HG02571 (cell line): Measurements from ENCODE around the gene SOX5.

Source experiments
- ATAC-seq: cut with Tn5 transposase; IDR thresholded peaks from one replicate; pipeline ENCODE4 v1.9.1; 2021; ENCODE audit warnings: mild to moderate bottlenecking, moderate library complexity; ENCODE audit not compliant: unreplicated experiment

Gene SOX5

DNA sequence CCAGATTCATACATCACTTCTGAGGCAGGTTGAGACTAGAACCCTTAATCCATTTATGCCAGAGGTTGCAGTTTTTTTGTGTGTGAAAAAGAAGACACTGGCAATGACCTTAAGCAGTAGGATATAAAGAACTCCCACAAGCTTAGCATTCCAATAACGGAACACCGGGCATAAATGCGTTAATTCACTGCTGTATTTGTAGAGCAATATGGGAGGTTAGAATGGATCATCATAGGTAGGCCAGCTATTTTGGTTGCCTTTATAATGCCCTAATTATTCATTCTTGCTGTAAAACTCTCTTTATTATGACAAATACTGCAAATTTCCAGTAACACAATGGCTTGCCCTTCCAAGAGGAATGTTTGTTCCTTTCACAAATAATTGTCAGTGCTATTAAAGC, 322.7 kb downstream of the SOX5 start:
- ATAC-seq = no peak

- no peak for ATAC-seq
Observed at GRCh38 chr12:23621900-23622299, 327.6 kb downstream of the SOX5 start.

DNA sequence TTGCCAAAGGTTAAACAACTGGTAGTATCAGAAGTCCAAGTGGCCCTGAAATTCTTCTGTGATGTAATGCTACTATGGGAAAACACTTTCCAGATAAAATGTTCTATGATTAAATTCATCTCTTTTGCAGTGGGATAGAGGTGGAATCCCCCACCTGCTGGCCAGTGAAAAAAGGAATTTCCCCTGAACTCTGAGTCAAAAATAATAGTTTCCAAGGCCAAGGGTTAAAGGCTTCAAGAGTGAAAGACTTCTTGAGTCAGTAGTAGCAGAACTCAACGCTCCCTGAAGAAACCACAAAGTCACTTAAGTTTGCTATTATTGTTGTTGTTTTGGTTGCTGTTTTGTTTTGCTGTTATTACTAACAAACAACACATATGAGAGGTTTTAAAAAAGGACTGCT, 330.8 kb downstream of the SOX5 start:
- ATAC-seq = no peak

- no peak for ATAC-seq
Observed at GRCh38 chr12:23617749-23618148, 331.7 kb downstream of the SOX5 start.

GRCh38 chr12:23614280-23614679, 335.2 kb downstream of the SOX5 start:
- ATAC-seq = no peak

DNA sequence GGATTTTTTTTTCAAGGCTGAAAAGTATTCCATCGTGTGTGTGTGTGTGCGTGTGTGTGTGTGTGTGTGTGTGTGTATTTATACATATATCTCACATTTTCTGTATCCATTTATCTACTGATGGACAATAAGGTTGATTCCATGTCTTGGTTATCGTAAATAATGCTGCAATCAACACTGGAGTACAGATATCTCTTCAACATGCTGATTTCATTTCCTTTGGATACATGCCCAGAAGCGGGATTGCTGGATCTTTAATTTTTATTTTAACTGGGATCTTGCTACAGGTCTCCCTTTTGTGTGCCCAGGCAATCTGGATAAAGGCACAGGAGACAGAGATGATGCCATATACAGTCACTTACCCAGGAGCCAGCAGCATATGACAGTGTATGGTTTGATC, 338.1 kb downstream of the SOX5 start:
- no peak for ATAC-seq

DNA sequence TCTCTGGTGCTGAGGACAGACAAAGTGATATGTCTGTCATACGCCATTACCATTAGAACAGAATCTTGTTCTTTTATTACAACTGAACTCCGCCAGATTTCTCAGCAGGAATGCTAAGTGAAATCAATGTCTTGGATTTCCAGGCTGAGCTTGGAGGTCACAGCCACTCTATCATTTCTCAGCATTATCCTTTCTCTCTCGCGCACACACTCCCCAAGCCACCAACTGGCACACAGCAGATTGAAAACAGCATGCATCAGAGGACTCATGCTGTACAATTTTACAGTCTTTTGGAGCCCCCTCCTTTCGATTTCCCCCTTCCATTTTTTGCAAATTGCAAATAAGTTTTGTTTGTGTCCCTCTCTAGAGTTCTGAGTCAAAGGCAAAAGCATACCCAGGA, 348.6 kb downstream of the SOX5 start:
- no peak for ATAC-seq

GRCh38 chr12:23596568-23596967, 352.9 kb downstream of the SOX5 start:
- ATAC-seq = no peak

DNA sequence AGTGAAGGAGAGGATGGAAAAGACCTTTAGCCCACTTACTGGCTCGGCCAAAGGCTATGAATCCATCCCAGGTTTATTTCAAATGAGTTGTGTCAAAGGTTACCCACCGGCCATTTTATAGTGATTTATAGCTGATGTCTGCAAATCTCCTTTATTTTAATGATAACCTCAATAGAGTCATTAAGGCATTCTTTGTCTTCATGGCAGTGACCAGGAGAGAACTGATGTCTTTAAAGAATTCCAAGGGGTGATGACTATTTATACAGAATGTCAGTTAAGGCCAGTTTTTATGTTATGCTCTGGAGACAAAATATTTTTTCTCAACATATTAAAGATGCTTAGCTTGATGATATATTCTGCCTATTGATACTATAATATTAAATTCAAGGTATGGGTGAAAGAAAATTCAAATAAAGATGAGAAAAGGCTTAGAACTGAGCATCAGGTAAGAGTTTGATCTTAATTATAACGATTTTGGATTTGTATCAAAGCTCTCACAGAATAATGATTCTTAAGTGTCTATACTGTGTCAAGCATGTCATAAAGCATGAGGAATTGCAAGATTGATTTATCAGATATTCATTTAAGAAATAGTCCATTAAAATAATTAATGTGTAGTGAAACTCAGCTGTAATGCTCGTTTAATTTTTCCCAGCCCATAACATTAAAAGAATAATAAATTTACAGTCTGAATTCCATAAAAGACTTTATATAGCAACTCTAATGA, 361.5 kb downstream of the SOX5 start:
- ATAC-seq = no peak

GRCh38 chr12:23585782-23586163, 363.7 kb downstream of the SOX5 start:
- ATAC-seq = no peak

- ATAC-seq = no peak
Observed at GRCh38 chr12:23585156-23585781, 364.2 kb downstream of the SOX5 start.

- ATAC-seq = no peak
Observed at GRCh38 chr12:23581913-23582312, 367.6 kb downstream of the SOX5 start.

GRCh38 chr12:23579257-23579656, 370.2 kb downstream of the SOX5 start:
- ATAC-seq = no peak

DNA sequence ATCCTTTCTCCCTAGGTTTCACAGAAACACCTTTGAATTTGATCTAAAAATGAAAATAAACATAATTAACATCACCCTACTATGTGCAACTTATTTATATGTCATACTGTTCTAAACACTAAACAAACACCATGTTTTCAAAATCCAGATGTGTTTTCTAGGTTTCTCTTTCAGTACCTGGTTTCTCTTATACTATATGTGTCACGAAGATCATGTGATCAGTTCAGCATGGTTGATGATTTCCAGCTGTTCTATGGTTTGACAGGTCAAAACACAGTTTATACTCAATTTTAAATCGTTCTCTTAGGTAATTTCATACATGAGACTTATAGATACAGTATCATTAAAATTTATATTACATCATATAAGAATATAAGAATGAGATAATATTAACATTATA, 373.1 kb downstream of the SOX5 start:
- peak; percentile 89 for ATAC-seq

DNA sequence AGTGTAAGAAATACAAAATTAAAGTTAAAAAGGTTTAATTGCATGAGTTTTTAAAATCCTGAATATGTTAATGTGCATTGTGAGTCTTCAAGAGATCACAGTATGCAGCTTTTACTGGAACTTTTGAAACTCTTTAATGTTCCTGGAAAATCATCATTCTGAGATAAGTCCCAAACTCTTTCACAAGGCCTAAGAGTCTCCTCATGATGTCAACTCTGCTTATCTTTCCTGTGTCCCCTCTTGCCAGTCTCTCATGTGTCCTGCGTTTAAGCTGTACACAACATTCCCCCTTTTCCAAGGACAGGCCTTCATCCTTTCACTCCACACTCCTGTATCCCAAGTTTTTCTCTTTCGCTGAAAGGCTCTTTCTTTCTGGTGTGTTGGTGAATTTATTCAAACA, 380.1 kb downstream of the SOX5 start:
- ATAC-seq = no peak

DNA sequence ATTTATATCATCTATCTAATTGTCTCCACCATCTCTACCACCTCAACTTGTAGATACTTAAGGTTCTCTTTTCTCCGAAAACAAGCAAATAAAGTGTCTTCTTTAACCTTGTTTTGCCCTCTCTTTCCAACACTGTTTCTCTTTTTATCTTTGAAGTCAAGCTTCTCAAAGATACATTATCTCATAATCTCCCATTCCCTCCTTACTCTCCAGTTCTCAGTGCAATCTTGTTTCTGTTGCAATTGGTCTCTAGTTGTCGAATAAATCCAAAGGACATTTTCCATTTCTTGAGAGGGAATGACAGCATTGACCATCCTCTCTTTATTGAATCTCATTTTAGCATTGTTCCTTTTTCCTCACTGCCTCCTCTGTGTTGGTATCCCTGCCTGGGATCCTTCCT, 383.3 kb downstream of the SOX5 start:
- ATAC-seq = no peak

DNA sequence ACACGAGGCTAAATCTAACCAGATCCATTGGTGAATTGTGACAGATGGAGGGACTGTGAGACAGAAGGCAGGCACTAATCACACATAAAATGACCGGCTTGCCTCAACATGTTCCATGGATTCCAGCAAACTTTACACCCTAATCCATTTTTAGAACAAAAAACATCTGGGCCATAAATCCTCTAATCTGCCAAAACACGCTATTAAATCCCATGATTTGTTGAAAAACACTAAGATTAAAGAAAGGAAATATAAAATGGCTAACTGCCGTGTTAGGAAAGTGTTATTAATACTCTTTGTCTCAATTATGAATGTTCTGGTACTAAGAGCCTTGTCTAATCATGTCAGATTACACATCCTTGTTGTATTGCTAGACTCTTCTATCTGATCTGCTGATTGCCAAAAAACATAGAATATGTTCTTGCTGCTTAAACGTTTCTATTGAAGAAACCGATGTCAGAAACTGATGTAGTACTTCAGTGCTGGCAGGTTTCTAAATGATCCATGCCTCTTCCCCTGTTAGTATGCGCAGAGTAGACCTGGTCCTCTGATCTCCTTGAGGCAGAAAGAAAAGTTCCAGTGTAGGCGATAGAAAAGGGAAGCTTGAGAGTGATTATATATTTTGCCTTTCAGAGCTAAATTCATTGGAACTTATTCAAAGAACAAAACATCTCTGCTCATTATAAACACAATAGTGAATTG, 384.9 kb downstream of the SOX5 start:
- no peak for ATAC-seq

GRCh38 chr12:23561364-23562345, 387.8 kb downstream of the SOX5 start:
- ATAC-seq = no peak

DNA sequence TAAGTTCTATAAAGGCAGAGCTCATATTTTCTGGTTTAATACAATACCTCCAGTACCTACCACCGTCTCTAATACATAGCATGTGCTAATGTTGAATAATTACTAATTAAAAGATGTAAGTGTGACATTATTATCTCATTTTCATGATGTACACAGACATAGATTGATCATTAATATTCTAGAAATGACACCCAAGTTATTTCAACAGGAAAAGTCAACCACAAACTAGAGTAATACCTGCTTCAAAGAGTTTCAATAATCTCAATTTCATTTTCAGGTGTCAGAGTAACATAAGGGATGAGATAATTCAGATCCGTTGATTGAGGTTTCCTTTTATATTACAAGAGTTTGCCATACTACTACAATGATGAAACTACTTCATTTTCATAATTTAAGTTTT, 388.9 kb downstream of the SOX5 start:
- ATAC-seq = peak; percentile 65

- ATAC-seq = no peak
Observed at GRCh38 chr12:23559268-23559753, 390.2 kb downstream of the SOX5 start.

DNA sequence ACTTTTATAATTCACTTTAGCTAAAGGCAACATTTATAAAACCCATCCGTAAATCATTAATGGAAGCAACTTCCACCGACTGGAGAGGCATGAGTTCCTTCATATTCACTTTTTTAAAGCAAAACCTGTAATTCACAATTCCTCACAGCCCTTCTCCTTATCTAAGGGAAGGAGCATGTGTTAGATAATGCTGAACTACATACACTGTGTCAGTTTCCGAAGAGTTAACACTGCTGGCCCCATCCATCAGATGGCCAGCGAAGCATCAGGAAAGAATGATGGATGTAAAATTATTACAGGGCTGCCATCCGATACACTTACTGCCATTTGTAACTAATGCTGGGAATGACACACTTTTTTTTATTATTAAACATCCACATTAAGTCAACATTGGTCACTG, 392.8 kb downstream of the SOX5 start:
- no peak for ATAC-seq
